HG03064 (cell line): ENCODE data around the gene SLC19A3.
"Not testable (repeated sequence)": the region's sequence is repeated elsewhere in the genome, so short reads cannot be mapped to it uniquely, and the experiment has no call there.

Experiments used
- ATAC-seq: cut with Tn5 transposase; IDR thresholded peaks from one replicate; pipeline ENCODE4 v1.9.1; 2021; ENCODE audit warnings: low read depth; ENCODE audit not compliant: unreplicated experiment

SLC19A3 gene

DNA sequence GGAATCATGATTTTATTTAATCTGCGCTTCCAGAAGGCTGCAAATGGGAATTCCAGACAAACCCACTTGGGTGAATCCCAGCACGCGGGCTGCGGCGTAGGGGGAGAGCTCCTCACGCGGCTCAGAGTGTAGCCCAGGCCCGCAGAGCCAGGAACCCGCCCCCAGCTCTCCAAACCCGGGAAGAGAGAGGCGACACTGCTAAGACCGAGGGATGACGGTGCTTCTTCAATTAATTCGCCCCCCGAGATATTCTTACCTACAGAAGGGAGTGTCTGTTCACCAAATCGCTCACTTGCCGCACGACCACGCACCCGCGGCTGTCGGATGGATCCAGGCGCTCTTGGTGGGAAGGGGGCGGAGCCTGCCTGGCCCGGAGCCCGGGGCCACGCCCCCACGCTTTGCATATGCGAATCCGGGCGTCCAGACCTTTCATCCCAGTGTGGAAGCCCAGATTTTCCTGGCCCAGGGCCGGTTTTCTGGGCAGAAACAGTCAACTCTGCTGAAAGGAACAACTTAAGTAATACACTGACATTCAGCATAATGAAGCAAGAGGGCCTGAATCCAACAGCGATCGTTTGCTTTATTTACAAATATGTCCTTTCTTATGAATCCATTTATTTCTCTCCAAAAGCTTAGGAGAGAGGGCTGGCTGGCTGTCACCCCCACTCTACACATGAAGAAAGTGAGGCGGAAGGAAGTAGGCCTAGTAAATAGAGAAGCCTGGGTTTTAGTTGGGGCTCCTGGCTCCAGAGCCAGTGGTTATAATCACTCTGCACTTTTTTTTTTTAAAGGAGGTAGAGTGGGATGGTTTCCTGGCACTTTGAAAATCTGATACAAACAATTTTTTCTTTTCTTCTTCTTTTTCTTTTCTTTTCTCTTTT is at the start of gene SLC19A3:
SLC19A3 (minus strand) TSS at position 342 of the 881 bp plus-strand sequence. CDS start 15,710 bp downstream, outside the sequence.
- no peak for ATAC-seq

- peak; percentile 98 for ATAC-seq
Observed at GRCh38 chr2:227766373-227766883, 48.6 kb upstream of the SLC19A3 start.

- no peak for ATAC-seq
Observed at GRCh38 chr2:227765788-227766372, 48.1 kb upstream of the SLC19A3 start.

- ATAC-seq = no peak
Observed at GRCh38 chr2:227761740-227762476, 44.1 kb upstream of the SLC19A3 start.

DNA sequence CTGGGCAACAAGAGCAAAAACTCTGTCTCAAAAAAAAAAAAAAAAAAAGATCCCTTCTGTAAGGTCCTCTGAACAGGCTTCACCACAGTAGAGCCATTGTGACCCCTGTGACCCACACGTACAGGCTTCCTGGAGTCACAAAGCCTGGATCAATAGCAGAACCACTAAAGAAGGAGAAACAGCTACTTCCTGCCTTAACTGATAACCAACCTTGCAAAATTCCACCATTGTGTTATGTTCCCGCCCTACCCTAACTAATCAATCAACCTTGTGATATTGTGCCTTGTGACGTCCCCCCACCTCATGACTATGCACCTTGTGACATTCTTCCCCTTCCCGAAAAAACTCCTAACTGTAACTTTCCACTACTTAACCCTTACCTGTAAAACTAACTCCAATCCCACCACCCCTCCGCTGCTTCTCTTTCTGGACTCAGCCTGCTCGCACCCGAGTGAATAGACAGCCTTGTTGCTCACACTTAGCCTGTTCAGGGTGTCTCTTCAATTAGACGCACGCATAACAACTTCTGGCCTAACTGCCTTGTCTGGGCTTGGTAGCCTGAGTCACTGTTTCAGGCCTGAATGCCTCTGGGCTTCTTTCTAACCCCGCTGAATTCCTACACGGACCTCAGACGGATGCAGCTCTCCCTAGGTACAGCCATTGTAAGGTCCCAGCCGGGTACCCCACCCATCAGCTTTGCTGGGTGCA is 41.7 kb upstream of the SLC19A3 start:
- ATAC-seq = no peak

DNA sequence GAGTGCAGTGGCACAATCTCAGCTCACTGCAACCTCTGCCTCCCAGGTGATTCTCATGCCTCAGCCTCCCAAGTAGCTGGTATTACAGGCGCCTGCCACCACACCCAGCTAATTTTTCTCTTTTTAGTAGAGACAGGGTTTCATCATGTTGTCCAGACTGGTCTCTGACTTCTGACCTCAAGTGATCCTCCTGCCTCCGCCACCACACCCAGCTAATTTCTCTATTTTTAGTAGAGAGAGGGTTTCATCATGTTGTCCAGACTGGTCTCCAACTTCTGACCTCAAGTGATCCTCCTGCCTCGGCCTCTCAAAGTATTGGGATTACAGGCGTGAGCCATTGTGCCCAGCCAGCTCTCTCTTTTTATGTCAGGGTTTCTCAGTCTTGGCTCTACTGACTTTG is 38.4 kb upstream of the SLC19A3 start:
- ATAC-seq = not testable (repeated sequence)

GRCh38 chr2:227748079-227748478 is 30.3 kb upstream of the SLC19A3 start:
- ATAC-seq = no peak

DNA sequence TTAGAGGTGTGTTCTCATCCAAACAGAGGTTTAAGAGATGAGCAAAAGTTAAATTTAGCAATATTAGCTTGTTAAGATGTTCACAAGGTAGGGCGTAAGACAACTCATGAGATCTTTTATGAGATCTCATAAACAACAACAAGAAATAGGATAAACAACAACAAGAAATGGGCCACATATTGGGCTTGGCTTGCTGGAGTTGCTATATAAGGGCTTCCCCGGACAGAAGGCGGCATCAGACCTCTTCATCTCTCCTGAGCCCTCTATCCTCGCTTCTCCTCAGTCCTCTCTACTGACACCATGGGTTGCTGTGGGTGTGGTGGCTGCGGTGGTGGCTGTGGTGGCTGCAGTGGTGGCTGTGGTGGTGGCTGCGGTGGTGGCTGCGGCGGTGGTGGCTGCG is 27.8 kb upstream of the SLC19A3 start, which contains the start of gene SCYGR8:
SCYGR8 (plus strand) TSS at position 301 of the 400 bp plus-strand sequence; CDS start at position 301, 0 bp downstream.
- no peak for ATAC-seq

DNA sequence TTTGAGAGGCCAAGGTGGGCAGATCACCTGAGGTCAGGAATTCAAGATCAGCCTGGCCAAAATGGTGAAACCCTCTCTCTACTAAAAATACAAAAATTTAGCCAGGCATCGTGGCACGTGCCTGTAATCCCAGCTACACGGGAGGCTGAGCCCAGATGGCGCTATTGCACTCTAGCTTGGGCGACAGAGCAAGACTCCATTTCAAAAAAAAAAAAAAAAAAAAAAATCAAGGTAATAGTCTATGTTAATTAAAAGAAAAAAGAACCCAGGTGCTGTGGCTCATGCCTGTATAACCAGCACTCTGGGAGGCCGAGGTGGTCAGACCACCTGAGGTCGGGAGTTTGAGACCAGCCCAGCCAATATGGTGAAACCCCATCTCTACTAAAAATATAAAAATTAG is 22.9 kb upstream of the SLC19A3 start:
- ATAC-seq = not testable (repeated sequence)

DNA sequence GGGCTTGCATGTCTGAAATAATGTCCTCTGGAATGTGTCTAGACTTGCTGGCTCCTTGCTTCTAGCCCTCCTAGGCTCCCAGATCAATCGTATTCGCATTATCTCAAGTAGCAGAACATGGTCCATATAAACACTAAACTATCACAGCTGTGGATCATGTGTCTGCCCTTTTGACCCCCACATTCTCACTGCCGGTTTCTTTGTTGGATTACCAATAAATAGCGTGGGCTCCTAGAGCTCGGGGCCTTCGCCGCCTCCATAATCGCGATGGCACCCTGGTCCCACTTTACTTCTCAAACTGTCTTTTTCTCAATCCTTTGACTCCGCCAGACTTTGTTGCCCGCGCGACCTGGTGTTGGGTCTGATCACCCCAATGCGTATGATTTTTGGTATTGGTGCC is 21.5 kb upstream of the SLC19A3 start:
- no peak for ATAC-seq

DNA sequence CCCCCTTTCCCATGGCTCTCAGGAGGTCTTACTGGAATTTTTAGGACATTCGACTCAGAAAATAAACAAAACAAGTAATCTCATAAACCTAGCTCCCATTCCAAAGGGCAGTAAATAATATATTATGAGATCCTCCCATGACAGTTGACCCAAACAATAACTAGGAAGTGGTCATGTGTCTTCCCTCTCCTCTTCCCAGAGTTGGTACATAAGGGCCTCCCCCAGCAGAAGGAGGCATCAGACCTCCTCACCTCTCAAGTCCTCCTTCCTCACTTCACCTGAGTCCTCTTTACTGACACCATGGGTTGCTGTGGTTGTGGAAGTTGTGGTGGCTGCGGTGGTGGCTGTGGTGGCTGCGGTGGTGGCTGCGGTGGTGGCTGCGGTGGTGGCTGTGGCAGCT is 10.2 kb upstream of the SLC19A3 start, which contains the start of gene SCYGR7:
SCYGR7 (plus strand) TSS at position 301 of the 400 bp plus-strand sequence; CDS start at position 301, 0 bp downstream.
- no peak for ATAC-seq

DNA sequence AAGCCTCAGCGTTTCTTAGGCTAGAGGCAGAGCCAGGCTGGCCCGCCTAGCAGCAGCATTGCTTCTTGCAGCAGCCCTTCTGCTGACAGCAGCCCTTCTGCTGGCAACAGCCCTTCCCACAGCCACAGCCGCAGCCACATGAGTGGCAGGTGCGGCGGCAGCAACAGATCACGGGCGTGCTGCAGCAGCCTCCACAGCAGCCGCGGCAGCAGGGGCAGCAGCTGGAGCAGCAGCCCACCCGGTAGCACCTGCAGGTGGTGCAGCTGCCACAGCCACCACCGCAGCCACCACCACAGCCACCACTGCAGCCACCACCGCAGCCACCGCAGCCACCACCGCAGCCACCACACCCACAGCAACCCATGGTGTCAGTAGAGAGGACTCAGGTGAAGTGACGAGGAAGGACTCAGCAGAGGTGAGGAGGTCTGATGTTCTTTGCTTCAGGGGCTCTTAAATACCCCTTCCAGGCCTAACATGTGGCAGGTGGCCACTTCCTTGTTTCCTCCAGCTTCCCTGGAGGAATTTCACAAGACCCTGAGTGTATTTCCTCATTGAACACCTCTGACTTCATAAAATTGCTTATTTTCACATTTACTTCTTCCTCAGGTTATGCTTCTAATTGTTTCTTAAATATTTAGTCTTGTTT is 6.7 kb upstream of the SLC19A3 start, which contains the start of gene SCYGR6:
SCYGR6 (minus strand) TSS at position 364 of the 646 bp plus-strand sequence; CDS start at position 364, 0 bp downstream.
- no peak for ATAC-seq

GRCh38 chr2:227722821-227723220 is 5.0 kb upstream of the SLC19A3 start:
- not testable (repeated sequence) for ATAC-seq

- no peak for ATAC-seq
Observed at GRCh38 chr2:227720680-227721079, 2.9 kb upstream of the SLC19A3 start.

GRCh38 chr2:227719641-227720040 is 1.8 kb upstream of the SLC19A3 start:
- ATAC-seq = no peak

- no peak for ATAC-seq
Observed at GRCh38 chr2:227716501-227716900, 1.3 kb downstream of the SLC19A3 start.

DNA sequence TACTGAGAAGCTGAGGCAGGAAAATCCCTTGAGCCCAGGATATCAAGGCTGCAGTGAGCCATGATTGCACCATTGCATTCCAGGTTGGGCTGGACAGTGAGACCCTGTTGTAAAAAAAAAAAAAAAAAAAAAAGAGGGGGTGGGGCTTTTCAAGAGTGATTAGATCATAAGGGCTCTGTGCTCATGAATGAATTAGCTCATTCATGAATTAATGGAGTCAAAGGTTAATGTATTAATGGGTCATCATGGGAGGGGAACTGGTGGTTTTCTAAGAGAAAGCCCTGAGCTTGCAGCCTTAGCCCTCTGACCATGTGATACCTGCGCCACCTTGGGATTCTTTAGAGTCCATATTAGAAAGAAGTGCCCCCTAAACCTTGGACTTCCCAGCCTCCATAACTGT is 4.5 kb downstream of the SLC19A3 start:
- ATAC-seq = no peak

- ATAC-seq = no peak
Observed at GRCh38 chr2:227710986-227711385, 6.8 kb downstream of the SLC19A3 start.

DNA sequence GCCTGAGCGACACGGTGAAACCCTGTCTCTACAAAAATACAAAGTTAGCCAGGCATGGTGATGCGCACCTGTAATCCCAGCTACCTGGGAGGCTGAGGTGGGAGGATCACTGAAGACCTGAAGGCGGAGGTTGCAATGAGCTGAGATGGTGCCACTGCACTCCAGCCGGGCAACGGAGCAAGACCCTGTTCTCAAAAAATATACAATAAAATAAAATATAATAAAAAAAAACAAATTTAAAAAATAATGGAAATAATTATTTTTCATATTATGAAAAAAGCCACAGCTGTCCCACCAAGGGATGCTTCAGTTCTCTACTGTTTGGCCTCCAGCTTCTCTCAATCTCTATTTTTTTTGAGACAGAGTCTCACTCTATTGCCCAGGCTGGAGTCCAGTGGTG is 10.4 kb downstream of the SLC19A3 start:
- no peak for ATAC-seq
